EL (cell line): ENCODE data around the gene WASHC4.

Experiments used
- DNase-seq: peaks from one replicate; pipeline ENCODE4 v3.0.0-alpha.2; 2016

The WASHC4 gene, protein sequence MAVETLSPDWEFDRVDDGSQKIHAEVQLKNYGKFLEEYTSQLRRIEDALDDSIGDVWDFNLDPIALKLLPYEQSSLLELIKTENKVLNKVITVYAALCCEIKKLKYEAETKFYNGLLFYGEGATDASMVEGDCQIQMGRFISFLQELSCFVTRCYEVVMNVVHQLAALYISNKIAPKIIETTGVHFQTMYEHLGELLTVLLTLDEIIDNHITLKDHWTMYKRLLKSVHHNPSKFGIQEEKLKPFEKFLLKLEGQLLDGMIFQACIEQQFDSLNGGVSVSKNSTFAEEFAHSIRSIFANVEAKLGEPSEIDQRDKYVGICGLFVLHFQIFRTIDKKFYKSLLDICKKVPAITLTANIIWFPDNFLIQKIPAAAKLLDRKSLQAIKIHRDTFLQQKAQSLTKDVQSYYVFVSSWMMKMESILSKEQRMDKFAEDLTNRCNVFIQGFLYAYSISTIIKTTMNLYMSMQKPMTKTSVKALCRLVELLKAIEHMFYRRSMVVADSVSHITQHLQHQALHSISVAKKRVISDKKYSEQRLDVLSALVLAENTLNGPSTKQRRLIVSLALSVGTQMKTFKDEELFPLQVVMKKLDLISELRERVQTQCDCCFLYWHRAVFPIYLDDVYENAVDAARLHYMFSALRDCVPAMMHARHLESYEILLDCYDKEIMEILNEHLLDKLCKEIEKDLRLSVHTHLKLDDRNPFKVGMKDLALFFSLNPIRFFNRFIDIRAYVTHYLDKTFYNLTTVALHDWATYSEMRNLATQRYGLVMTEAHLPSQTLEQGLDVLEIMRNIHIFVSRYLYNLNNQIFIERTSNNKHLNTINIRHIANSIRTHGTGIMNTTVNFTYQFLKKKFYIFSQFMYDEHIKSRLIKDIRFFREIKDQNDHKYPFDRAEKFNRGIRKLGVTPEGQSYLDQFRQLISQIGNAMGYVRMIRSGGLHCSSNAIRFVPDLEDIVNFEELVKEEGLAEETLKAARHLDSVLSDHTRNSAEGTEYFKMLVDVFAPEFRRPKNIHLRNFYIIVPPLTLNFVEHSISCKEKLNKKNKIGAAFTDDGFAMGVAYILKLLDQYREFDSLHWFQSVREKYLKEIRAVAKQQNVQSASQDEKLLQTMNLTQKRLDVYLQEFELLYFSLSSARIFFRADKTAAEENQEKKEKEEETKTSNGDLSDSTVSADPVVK

DNA sequence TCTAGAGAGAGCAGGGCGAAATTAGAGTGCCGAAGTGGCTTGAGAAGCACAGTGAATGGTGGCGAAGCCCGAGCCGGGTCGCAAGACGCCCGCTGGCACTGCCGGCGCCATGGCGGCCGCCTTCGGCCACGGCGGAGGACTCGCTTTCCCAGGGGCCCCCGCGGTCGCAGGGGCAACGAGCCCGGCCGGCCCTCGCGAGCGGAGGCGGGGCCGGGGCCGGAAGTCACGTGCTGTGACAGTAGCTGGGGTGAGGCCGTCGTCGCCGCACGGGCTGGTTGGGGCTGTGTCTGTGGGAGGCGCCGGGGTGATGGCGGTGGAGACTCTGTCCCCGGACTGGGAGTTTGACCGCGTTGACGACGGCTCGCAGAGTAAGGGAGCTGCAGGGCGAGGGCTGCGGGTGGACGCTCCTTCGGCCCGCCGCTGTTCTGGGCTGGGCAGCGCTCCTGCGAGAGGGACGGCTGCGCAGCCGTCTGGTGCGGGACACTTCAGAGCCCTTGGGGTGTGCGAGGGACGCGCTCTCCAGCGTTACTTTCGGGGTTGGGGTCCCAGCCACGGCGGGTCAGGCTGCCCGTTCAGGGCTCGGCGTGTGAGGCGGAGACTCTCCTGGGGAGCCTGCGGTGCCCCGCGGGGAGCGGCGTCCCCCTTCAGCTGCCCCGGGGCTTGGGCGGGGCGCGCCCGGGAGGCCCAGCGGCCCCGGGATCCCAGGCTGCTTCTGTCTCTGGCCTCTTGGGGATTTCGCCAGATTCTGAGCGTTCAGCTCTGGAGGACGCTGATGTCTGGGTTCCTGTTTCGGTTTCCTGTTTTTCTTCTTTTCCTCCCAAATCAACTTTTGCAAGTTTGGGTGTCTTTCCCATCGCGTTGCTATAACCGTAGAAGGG lies at the start of gene WASHC4:
Gene WASHC4, plus strand, starts transcription at position 238 of the 878 bp plus-strand sequence. Its CDS starts 70 bp downstream, at position 308.
- DNase-seq, result peak; percentile 93

DNA sequence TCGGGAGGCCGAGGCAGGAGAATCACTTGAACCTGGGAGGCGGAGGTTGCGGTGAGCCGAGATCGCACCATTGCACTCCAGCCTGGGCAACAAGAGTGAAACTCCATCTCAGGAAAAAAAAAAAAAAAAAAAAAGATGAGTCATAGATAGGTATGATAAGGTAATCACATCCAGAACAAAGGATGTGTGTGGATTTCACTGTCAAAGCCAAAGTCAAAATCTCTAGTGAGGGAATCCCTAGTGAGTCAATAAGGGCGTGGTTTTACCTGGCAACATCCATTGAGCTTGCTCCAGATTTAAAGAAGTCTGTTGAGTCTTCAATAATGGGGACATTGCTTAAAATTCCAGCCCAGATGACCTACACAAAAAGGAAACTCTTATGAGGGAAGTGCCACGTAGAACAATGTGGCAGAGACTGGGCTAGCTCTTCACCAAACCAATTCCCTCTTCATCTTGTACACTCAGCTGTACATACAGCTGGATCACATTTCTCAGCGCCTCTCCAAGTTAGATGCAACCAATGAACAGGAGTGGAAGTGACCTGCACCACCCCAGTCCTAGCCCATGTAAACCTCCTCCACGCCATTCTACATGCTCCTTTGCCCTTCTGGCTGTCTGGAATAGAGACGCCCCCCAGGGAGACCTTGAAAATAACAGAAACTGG lies 46.7 kb upstream of the WASHC4 start:
- DNase-seq, result no peak

DNA sequence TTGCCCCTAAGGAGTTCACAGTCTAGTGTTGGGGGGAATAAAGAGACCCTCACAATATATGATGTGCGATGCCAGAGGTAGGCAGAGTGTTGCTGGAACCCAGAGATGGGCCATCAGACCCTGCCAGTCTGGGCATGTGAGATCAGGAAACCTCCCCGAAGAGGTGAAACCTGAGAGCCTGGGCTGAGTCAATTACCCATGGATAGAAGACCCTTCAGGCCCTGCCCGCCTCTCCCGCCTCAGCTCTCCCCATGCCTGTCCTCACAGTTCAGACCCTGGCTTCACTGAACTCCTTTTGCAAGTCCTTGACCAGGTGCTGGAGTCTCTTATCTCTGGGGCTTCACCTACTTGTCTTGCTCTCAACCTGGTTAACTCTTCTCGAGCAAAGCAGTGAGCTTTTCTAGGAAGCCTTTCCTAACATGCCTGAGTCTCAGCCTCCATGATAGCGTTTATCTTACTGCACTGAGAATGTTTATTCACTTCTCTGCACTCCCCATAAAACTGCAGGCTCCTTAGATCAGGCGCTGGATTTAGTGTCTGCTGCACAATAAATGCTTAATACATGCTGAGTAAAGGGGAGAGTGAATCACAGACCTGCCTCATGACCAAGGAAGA lies 42.9 kb upstream of the WASHC4 start:
- DNase-seq, result no peak

DNA sequence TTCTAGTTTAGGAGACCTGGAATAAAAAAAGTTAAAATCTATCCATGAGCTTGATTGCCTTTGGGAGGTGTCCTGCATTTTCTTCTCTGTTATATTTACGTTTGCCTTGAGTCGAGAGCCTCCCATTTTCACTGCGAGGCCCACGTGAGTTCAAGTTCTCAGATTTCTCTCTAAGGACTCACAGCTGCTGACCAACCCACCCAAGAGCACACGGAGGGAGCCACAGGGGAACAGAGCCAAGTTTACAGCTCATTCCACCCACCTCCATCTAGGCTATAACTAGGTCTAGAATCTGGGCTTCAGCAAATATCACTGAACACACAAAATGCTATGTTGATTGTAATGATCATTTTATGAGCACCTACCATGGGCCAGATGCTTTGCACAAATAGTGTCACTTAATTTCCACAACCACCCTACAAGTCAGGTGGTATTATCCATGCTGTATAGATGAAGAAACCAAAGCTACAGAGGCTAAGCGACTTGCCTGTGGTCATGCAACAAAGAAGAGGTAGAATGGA lies 40.0 kb upstream of the WASHC4 start:
- DNase-seq, result no peak

DNA sequence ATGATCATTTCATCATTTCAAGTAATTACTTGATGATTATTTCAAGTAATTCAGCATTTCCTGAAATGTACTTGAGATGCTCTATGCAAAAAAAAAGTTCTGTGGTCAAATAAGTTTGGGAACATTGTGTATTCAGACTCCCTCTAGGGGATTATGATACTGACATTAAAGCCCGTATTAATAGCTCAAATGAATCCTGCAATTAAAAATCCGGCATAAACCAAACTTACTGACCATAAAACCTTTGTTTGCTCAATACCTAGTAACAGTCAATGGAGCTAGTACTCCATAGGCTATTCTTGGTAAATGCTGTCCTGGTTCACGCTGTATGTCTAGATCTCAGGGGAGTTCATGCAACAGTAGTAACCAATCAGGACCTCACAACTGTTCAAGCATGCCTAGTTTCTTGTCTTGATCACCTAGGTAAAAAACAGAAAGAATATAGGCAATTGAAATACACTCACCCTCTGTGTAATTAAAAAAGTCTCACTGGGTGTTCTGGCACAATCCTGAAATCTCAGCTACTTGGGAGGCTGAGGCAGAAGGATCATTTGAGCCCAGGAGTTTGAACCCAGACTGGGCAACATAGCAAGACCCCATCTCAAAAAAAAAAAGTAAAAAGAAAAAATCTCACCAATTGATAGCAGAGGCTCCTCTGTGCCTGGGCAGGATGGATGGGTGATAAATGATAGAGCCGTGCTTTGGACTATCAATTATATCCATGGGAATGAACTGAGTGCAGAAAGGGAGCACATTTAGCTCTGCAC lies 37.4 kb upstream of the WASHC4 start:
- no peak for DNase-seq

DNA sequence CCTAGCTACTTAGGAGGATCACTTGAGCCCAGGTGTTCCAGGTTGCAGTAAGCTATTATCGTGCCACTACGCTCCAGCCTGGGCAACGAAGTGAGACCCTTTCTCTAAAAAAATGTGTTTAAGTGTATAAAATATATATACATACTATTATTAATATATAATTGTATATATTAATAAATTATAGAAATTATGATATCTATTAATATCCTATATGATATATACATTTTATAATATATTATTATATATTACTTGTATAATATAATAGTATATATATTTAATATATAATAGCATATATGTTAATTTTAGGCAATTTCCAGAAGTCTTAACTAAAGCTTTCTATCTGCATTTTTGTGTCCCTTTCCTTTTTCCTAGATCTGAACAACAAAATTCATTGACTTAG lies 35.5 kb upstream of the WASHC4 start:
- no peak for DNase-seq

DNA sequence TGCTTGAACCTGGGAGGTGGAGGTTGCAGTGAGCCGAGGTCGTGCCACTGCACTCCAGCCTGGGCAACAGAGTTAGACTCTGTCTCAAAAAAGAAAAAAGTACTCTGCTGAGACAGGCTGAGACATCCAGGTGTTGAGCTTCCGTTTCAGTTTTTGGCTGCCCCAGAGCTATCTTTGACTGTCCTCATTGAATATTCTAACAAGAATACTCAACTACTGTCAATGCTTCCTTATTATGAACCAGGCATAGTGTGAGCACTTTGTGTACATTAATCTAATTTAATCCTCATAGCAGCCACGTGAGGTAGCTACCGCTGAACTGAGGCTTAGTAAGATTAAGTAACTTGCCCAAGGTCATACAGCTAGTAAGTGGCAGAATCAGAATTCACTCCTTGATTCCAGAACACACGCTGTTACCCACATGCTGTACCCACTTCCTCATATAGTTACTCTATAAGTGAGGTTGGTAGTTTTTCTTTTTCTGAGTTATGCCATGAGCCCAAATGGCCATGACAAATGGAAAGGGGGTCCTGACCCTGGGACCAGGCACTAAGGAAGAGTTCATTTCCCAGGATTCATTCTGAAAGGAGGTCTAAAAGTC lies 34.5 kb upstream of the WASHC4 start:
- no peak for DNase-seq

DNA sequence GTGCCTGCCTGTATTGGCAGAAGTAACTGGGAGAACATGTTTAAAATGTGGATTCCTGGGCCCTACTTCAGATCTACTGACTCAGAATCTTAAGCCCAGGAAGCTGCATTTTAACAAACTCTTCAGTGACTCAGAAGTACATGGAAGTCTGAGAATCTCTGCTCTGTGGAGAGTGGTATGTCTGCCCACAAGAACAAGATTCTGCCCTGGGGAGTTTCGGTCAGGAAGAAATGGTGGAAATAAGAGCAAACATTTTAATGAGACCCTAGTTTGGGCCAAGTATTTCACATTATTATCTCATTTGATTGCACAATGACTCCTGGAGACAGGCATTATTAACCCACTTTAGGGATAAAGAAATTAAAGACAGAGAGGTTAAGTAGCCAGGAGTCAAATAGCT lies 31.4 kb upstream of the WASHC4 start:
- DNase-seq, result peak; percentile 69

DNA sequence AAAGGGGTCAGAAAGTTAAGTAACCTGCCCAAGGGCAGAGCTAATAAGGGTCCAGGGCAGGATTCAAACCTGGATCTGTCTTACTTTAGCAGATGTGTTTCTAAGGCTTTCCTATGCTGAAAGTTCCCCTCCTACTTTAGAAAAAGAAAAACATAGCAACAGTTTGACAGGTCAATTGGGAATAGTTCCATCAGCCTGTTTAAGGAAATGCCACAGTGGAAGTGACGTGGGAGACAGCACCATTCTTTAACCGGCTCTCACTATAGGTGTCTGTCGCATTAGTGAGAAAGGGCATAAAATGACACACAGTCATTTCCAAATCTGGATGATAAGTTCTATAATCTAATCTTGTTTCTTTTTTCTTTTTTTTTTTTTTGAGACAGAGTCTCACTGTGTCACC lies 30.6 kb upstream of the WASHC4 start:
- no peak for DNase-seq

DNA sequence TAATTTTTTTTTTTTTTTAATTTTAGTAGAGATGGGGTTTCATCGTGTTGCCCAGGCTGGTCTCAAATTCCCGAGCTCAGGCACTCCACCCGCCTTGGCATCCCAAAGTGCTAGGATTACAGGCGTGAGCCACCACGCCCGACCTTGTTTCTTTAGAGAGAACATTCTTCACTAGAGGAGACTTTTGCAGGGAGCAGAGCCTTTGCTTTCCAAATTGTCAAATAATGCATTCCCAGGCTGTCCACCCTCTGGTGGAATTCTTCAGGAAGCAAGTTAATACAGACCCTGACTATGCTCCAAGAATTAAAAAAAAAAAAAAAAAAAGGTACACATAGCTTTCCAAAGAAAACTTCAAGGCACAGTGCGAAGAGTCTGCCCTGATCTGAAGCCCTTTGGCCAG lies 30.1 kb upstream of the WASHC4 start:
- no peak for DNase-seq

DNA sequence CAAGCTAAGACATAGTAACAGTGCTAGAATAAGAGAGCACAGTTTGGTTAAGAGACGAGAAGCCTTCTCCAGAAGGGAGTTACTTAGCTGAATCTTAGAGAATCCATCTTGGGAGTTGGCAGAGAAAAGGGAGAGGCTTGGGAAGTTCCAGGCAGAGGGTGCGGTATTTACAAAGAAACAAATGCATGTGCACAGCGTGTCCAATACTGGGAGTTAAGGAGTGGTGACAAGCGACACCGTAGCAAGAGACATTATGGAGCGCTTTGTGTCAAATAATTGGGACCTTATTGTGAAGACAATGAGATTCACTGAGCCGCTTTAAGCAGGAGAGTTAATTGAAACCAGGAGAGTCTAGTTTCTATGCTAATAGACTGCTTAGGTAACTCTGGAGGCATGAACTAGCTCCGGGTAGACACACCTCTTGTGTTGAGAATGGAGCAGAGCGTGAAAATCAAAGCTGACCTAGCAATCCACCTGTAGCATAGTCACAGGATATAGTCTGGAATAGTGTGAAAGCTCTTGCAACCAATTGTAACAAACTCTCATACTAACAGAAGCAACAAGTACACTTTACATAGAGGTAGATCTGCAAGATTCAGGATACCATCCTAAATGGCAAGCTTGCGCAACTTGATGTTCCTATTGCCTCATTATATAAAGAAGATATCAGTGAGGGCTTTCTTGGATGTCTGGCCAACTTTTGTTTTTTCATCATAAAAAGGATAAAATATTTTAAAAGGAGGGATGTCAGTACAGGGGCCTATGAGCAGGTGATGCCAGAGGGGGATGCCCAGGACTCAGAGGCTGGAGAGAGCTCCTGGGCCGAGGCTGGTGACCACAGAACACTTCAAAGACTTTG lies 28.6 kb upstream of the WASHC4 start:
- DNase-seq, result no peak

DNA sequence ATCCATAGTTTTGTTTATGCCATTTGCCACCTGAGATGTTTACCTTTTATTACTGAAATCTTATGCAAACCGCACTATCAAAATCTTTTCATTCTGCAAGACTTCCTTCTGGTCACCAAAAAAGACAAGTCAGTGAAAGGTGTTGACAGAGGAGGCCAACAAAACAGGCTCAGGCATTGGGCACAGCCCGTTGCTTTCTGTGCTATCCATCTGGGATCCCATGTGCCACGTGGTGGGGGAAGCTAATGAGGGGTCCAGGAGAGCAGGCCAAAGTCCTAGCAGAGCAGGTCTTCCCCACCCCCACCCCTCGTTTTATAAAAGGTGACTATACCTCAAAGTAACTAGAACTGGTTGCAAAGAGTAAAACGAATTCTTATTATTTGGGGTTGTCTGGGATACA lies 24.5 kb upstream of the WASHC4 start:
- peak; percentile 18 for DNase-seq

DNA sequence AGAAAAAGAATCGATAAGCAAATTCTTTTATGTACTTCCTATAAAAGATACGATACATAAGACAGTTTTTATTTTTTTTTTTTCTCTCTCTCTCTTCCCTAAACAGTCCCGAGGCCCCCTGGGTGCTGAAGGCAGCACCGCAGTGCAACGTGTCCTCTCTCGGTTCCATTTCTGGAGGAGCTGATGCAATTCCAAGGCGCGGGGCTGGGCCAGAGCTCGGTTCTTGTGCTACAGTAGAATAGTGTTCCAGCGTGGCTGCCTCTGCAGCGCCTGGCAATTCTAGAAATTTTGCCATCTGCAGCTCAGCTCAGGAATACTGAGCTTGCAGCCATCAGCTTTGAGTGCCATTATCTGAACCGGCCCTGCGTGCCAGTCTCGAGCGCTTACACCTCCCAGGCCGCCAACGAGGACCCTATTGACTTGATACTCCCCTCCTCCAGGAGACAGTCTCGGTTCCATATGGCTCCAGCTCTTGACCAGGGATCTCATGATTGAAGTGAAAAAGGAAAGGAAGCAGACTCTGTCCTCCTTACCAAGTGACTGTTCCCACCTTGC lies 23.9 kb upstream of the WASHC4 start:
- DNase-seq, result peak; percentile 79

DNA sequence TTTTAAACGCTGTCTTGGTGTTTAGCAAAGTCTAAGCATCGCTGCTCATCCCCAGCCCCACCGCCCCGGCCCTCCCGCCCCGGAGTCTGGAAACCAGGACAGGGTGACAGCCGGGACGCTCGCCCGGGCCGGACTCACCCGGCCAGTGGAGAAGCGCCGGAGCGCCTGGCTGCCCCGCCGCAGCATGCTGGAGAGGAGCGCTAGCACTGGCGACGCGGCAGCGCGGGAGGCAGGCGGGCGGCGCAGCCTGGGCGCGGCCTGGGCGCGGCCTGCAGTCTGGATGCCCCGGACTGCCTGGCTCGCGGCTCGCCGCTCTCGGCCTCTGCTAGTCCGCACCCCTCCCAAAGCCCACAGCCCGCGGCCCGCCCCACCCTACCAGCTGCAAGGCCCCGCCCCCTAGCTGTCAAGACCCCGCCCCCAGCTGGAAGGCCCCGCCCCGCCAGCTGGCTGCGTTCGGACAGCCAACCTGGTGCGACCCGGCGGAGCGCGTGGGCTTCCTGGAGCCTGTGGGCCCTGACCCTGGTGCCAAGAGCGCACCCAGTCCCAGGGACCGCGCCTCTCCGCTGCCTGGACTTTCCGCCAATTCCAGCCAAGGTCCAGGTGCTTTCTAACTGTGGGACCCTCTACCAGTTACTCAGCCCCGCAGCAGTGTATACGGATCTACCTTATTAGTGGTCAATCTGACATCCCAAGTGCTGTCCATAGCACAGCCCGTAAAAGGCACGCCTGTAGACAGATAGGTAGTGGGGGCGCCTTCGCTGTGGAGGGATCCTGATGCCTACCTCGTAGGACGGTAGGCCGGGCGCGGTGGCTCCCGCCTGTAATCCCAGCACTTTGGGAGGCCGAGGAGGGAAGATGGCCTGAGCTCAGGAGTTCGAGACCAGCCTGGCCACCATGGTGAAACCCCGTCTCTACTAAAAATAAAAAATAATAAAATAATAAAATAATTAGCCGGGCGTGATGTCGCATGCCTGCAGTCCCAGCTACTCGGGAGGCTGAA lies 23.0 kb upstream of the WASHC4 start, which contains the start of gene ALDH1L2:
Gene ALDH1L2, minus strand, starts transcription at position 208 of the 1,000 bp plus-strand sequence. Its CDS starts 22 bp downstream, at position 186.
- peak; percentile 87 for DNase-seq

DNA sequence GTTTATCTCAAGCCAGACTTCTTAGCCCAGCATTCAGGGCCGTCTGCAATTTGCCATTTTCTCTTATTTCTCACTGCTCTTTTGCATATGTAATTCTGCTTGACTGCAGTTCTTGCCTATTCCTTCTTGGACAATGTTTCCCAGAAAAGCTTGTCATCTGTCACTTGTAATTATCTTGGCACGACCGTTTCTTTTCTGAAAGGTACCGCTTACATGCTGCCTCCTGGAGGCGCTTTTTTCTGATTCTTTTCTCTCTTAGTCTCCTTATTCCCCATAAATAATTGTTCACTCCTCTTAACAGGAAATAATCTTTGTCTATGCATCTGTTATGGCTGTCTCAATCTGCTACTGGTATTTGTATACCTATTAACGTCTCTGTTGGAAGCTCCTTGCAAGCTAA lies 22.0 kb upstream of the WASHC4 start:
- no peak for DNase-seq

DNA sequence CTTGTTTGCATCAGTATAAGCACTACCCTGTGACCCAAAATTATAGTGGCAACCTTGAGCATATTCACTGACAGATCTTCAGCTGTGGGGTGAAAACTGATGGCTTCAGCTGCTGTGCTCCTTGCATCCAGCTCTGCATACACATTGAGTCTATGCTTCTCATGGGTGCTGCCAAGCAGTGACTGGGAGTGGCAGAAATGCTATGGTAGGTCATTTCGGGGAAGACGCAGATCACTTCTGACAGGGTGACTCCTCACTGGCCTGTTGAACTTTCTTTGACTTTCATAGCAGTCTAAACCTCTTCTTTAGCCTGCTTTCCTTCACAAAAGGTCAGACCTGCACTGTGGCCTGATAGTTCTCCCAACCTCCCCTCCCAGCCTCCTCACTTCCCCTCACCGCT lies 17.7 kb upstream of the WASHC4 start:
- no peak for DNase-seq

DNA sequence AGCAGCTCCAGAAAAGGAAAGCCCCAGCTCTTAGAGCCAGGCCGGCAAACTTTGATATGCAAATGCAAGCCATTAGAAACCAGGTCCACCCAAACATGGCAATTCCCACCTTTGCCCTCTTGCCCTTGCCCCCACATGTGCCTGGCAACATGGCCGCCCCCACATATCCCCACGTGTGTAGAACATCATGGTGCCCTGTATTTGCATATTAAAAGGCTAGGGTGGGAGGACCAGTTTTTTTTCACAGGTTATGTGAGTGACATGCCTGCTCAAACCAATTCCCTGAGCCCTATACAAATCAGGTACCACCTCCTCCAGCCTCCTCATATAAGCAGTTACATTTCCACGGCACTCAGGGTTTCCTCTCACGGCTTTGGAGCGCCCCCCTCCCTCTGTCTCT lies 17.2 kb upstream of the WASHC4 start:
- DNase-seq, result no peak
